Muscle of leg (tissue), 11 donors: ENCODE data around the gene PPP2R3A. TPM values are rescaled to one million over a fixed set of nuclear protein-coding genes. Genes with fewer than 3 reads are reported as not detected.
A peak's percentile ranks its signal among the peaks of the same experiment; 100 is the strongest.
"Not testable (repeated sequence)": the region's sequence is repeated elsewhere in the genome, so short reads cannot be mapped to it uniquely, and the experiment has no call there.

Experiments
- DNase-seq: peaks from one replicate; pipeline ENCODE4 v3.0.0; 2013
- H3K27ac ChIP-seq: one replicate; pipeline ENCODE4 v1.5.1; 2013; ENCODE audit warnings: mild to moderate bottlenecking, low read length, control low read depth
- H3K27me3 ChIP-seq: one replicate; pipeline ENCODE4 v1.6.1; 2013; ENCODE audit warnings: low read length; ENCODE audit not compliant: control insufficient read depth, insufficient read depth
- H3K36me3 ChIP-seq: one replicate; pipeline ENCODE4 v1.6.1; 2013; ENCODE audit warnings: low read length; ENCODE audit not compliant: control insufficient read depth, insufficient read depth
- H3K4me1 ChIP-seq: one replicate; pipeline ENCODE4 v1.6.1; 2013; ENCODE audit warnings: low read length; ENCODE audit not compliant: control insufficient read depth, insufficient read depth
- H3K4me3 ChIP-seq: one replicate; pipeline ENCODE4 v1.5.1; 2013; ENCODE audit warnings: low read length, control low read depth
- H3K9me3 ChIP-seq: replicated peaks from 2 replicates; pipeline ENCODE4 v1.6.1; 2013; ENCODE audit warnings: low read depth, low read length; ENCODE audit not compliant: control insufficient read depth
- WGBS: methylation state at CpG from one replicate; pipeline ENCODE4 v1.1.5; 2013; ENCODE audit warnings: missing lambda C conversion rate; ENCODE audit not compliant: insufficient coverage; 5-methylcytosine and 5-hydroxymethylcytosine counted together
- polyA plus RNA-seq, 8 donors: library from polyadenylated mRNA; unstranded; fragments of 120-200 nt; gene quantifications; one replicate each; pipeline versions ENCODE4 v1.2.1 to v1.2.3, GENCODE V29; 2013; ENCODE audit warnings: inconsistent platforms in 1 of 8, low replicate concordance in 1 of 8; ENCODE audit not compliant: insufficient read length in 8 of 8, insufficient read depth in 1 of 8
- total RNA-seq: library from RNA; stranded (reverse); fragments of 120-200 nt; gene quantifications from one replicate; pipeline ENCODE4 v1.2.4, GENCODE V29; 2013

PPP2R3A gene
- total and polyA plus RNA-seq, 9 donors, result 29.9 to 64.6 (median 48.2) TPM

DNA sequence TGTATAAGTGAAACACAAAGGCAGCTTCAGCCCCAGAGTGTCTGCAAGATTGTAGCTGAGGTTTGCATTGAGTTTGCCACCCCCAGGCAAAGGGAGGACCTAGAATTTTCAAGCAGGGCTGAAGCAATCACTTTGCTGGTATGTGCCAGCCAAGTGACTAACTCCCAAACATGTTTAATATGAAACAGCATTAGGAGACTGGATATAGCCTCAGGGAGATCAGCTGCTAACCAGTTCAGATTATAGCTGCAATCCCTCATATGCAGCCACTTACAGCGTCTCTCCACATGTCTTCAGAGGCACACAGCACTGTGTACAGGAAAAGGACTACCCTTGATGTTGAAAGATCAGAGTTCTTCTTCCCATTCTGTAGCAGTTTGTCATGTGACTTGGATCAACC, 38.4 kb upstream of the PPP2R3A start:
- peaks cover 5% of the 10 kb centered on the region for H3K4me1 ChIP-seq
- H3K9me3 ChIP-seq, result no peaks in the 10 kb centered on the region
- no peaks in the 10 kb centered on the region for H3K27me3 ChIP-seq
- WGBS, result no CpG with 5 or more reads among the region's 1 CpG
- H3K36me3 ChIP-seq, result no peaks in the 10 kb centered on the region
- H3K27ac ChIP-seq, result no peak overlapping the region
- no peak overlapping the region for H3K4me3 ChIP-seq
- no peak for DNase-seq

DNA sequence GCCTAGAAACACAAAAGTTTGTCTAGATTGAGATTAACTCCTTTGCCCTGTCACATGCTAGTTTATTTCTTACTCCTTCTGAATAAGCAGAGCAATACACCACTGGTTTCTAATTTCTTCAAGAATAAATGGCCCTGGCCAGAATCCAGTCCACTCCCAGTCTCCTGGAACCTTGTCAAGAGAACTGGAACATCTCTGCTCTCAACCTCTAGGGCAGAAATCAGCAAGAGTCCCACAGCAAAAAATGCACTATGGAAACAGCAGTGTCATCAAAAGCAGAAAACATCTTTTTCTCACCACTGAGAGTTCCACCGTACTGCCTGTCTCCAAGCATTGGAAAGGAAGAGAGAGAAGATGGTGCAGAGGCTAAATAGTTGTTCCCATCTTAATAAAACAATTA, 35.9 kb upstream of the PPP2R3A start:
- no peak overlapping the region for H3K4me3 ChIP-seq
- no peaks in the 10 kb centered on the region for H3K27me3 ChIP-seq
- DNase-seq, result peak; percentile 93
- no peaks in the 10 kb centered on the region for H3K36me3 ChIP-seq
- H3K27ac ChIP-seq, result peak overlapping the region; percentile 4
- no CpG with 5 or more reads among the region's 1 CpG for WGBS
- H3K9me3 ChIP-seq, result no peaks in the 10 kb centered on the region
- peaks cover 5% of the 10 kb centered on the region for H3K4me1 ChIP-seq

DNA sequence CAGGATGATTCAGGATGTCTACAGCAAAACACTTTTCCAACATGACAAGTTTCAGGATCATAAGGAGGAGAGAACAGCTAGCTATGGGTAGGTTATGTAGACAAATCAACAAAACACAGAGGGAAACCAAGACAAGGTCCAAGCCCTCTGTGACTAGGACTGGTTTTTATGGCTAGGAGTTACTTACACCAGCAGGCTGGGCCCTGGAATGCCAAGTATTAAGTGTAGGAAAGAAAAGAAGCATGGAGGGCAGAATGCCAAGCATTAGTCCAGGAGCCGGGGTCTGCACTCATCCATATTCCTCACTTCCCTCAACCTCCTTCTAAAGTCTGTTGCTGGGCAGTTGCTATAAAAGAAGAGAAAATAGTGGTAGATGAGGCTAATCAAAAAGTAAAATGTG, 35.3 kb upstream of the PPP2R3A start:
- H3K27me3 ChIP-seq, result no peaks in the 10 kb centered on the region
- peaks cover 5% of the 10 kb centered on the region for H3K4me1 ChIP-seq
- no peaks in the 10 kb centered on the region for H3K9me3 ChIP-seq
- peak; percentile 33 for DNase-seq
- peak overlapping the region; percentile 4 for H3K27ac ChIP-seq
- WGBS, result no CpG with 5 or more reads among the region's 1 CpG
- H3K4me3 ChIP-seq, result no peak overlapping the region
- H3K36me3 ChIP-seq, result no peaks in the 10 kb centered on the region

DNA sequence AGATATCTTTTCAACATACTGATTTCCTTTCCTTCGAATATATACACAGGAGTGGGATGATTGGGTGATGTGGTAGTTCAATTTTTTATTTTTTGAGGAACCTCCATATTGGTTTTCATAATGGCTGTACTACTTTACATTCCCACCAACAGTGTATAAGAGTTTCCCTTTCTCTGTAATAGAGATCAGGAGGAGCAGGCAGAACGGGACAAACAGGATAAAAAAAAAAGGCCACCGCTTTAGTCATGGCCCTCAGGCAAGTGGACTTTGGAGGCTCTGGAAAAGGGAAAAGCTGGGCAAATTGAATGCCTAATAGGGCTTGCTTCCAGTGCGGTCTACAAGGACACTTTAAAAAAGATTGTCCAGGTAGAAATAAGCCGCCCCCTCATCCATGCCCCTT, 30.4 kb upstream of the PPP2R3A start:
- H3K4me1 ChIP-seq, H3K36me3 ChIP-seq, H3K4me3 ChIP-seq, H3K27me3 ChIP-seq, DNase-seq, H3K27ac ChIP-seq, H3K9me3 ChIP-seq: not testable (repeated sequence)
- 100% methylated on average over 1 of the region's 5 CpGs for WGBS

DNA sequence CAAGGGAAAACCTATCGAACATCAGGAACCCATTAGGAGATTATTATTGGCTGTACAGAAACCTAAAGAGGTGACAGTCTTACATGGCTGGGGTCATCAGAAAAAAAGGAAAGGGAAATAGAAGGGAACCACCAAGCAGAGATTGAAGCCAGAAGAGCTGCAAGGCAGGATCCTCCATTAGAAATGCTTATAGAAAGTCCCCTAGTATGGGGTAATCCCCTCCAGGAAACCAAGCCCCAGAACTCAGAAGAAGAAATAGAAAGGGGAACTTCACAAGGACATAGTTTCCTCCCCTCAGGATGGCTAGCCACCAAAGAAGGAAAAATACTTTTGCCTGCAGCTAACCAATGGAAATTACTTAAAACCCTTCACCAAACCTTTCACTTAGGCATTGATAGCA, 27.8 kb upstream of the PPP2R3A start:
- H3K27ac ChIP-seq, DNase-seq, H3K4me1 ChIP-seq: not testable (repeated sequence)

DNA sequence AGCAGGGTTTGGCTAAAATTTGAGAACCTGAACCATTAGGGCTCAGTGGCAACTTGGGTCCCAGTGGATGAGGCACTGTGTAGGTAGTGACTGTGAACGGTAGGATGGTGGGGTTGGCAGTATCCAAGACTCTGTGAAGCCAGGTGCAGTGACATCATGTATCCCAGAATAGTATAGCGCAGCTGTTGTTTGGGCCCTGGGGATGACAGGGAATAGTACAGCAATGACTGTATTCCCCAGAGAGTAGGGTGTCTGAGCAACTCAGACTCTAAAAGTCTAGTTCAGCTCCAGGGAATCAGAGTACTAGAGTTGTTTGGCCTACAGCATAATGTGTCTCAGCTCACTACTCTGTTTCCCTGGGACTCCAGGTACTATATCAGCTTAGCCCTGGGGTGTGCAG, 20.7 kb upstream of the PPP2R3A start:
- Histone ChIP-seq H3K27me3 (no peaks in the 10 kb centered on the region), H3K4me3 (no peak overlapping the region), H3K36me3 (no peaks in the 10 kb centered on the region), H3K9me3 (no peaks in the 10 kb centered on the region), H3K4me1 (peaks cover 12% of the 10 kb centered on the region), H3K27ac (peak overlapping the region; percentile 87)
- DNase-seq, result peak; percentile 65
- 83% methylated on average over 2 of the region's 2 CpGs for WGBS

More for the DNA sequence above, 27.8 kb upstream of the PPP2R3A start:
- not testable (repeated sequence) for H3K9me3 ChIP-seq, H3K27me3 ChIP-seq, H3K4me3 ChIP-seq, H3K36me3 ChIP-seq
- 86% methylated on average over 1 of the region's 1 CpG for WGBS

DNA sequence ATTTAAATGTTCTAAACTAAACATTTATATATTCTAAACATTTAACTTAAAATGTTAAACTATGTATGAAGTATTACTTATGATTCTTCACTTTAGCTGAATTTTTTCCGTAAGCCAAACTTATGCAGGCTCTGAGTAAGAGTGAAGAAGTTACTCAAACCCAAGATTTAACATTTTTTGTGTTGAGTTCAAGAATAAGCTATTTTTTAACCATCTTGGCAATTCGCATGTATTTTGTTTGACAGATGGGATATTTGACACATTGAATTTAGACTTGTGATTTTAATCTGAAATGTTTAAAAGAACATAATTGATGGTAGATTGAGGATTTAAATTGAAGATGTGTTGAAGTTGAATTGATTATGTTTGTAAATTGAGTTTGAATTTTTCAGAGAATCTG, 14.6 kb upstream of the PPP2R3A start:
- Histone ChIP-seq H3K4me1 (no peaks in the 10 kb centered on the region), H3K27me3 (no peaks in the 10 kb centered on the region), H3K9me3 (peaks cover 3% of the 10 kb centered on the region), H3K4me3 (no peak overlapping the region), H3K36me3 (no peaks in the 10 kb centered on the region), H3K27ac (no peak overlapping the region)
- DNase-seq, result no peak
- 100% methylated on average over 1 of the region's 2 CpGs for WGBS

DNA sequence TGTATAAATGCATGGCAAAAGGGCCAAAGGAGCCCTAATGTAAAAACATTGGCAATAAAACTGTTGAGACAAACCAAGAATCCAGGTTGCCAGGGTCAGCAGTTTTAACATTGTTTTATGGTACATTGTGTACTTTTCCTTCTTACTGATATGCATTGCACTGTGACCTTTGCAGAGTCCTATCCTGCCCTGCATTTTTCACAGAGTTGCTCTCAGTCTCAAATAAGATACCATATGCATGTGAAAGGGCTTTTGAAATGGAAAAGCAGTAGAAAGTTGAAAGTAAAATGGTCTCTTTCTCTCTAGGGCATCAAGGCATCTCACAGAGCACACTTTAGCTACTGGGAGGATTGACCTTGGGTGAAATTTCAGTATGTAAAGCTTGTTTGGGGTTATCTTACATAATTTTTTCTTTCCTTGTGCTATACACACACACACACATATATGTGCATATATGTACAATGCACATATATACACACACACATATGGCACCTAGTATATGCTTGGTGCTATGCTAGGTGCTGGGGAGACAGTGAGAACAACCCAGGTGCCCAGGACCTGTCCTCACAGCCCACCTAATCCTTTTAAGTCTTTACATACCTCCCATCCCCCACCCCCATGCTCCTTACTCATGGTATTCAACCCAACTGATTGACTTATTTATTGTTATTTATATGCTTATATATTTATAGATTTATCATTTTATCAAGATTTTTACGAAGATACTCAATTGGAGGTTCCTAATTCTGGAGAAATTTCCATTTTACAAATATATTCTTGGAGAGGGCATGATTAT, 1.2 kb upstream of the PPP2R3A start:
- Histone ChIP-seq H3K9me3 (peaks cover 4% of the 10 kb centered on the region), H3K27ac (peak overlapping the region; percentile 63), H3K4me1 (peaks cover 8% of the 10 kb centered on the region), H3K27me3 (no peaks in the 10 kb centered on the region), H3K4me3 (no peak overlapping the region), H3K36me3 (no peaks in the 10 kb centered on the region)
- no peak for DNase-seq
- WGBS, result no CpG with 5 or more reads among the region's 1 CpG

DNA sequence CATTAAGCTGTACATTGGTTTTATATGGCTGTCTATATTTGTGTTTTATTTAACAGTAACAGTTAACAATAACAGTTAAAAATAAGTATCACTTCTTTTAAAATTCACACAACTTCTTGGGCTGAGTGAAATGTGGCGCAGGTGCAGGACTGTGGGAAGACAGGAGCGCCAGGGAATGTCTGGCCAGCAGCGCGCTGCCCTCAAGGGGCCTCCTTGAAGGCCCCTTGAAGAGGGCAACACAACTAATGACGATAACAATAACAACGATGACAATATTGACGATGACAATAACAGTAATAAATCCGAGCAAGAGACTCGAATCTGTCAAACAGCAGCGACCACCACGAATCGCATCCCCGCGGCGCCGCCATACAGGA, 411 bp upstream of the PPP2R3A start:
- DNase-seq, result no peak
- WGBS, result 0% methylated on average over 11 of the region's 16 CpGs
- no peaks in the 10 kb centered on the region for H3K27me3 ChIP-seq
- H3K4me1 ChIP-seq, result peaks cover 8% of the 10 kb centered on the region
- H3K27ac ChIP-seq, result peak overlapping the region; percentile 63
- no peaks in the 10 kb centered on the region for H3K36me3 ChIP-seq
- H3K4me3 ChIP-seq, result peak overlapping the region; percentile 39
- H3K9me3 ChIP-seq, result peaks cover 2% of the 10 kb centered on the region

DNA sequence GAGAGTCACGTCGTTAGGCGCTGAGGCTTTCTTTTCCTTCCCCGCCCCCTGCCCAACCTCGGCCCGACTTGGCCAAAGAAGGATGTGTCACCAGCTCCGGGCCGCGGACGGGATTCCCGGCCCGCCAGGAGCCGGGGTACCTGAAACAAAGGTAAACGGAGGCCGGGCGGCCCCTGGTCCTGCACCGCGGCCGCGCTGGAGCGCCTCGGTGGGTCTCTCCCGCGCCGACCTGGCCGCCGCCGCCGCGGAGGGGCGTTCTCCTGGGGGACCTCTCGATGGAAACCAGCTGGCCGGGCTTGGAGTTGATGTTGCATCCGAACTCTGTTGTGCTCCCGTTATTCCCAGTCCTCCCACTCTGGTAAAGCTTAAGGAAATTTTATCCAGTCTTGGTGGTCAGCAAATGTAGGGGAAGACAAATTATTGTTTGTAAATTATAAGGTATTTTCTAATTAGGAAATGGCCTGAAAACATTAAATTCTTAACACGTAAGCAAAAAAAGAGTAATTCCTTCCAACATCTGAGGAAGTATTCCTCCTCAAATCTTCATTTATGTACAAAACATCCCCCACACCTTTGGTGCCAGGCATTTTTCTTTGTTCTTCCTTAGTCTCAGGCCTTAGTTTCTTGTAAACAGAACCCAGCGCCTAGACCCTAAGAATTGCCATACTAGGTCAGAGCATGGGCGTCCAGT, 888 bp downstream of the PPP2R3A start:
- Histone ChIP-seq H3K27ac (peak overlapping the region; percentile 88), H3K27me3 (no peaks in the 10 kb centered on the region), H3K9me3 (no peaks in the 10 kb centered on the region), H3K4me3 (peak overlapping the region; percentile 89), H3K36me3 (no peaks in the 10 kb centered on the region), H3K4me1 (peaks cover 8% of the 10 kb centered on the region)
- WGBS, result 0% methylated on average over 33 of the region's 38 CpGs
- DNase-seq, result peak; percentile 71
